ENCODE measurements around the gene CACNG5.

CACNG5 gene

DNA sequence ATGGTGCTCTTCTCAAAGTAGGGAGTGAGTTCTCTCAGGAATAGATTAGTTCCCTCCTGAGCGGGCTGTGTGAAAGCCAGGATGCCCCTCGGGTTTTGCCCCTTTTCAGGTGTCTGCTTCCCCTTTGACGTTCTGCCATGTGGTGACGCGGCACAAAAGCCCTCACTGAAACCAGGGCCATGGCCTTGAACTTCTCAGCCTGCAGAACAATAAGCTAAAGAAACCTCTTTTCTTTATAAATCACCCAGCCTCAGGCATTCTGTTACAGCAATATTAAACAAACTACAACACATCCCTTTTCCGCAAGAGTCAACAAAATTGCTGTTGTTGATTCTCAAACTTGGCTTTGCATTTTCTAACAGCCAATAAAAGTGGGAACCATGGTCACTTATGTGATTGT, 15.5 kb upstream of the CACNG5 start:
- H3K27ac ChIP-seq = no peak overlapping the region

DNA sequence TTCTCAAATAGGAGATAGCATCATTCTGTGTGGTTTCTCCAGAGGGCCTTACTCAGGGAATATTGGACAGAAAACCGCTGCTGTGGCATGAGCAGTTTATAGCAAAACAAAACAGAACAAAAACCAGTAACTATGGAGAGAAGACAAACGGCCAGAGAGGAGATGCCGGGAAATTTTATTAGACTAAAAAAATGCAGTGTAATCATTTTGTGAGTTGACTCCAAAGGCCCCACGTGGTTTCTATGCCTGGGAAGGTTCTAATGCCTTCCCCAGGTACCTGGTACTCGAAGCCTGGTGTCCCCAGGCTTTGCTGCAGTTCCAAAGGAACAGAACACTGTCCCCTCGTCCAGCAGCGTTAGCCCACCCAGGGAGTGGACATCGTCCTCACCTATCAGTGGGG, 12.9 kb upstream of the CACNG5 start:
- no peak for TF ChIP-seq ZFX (IDR thresholded peaks at IDR 0.05)
- TF ChIP-seq, protein P1, sequence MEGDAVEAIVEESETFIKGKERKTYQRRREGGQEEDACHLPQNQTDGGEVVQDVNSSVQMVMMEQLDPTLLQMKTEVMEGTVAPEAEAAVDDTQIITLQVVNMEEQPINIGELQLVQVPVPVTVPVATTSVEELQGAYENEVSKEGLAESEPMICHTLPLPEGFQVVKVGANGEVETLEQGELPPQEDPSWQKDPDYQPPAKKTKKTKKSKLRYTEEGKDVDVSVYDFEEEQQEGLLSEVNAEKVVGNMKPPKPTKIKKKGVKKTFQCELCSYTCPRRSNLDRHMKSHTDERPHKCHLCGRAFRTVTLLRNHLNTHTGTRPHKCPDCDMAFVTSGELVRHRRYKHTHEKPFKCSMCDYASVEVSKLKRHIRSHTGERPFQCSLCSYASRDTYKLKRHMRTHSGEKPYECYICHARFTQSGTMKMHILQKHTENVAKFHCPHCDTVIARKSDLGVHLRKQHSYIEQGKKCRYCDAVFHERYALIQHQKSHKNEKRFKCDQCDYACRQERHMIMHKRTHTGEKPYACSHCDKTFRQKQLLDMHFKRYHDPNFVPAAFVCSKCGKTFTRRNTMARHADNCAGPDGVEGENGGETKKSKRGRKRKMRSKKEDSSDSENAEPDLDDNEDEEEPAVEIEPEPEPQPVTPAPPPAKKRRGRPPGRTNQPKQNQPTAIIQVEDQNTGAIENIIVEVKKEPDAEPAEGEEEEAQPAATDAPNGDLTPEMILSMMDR (conservative IDR thresholded peaks at IDR 0.05) = no peak

More for the DNA sequence above, 15.5 kb upstream of the CACNG5 start:
- TF ChIP-seq ZFX (IDR thresholded peaks at IDR 0.05) = no peak
- TF ChIP-seq, protein P1 (conservative IDR thresholded peaks at IDR 0.05) = no peak

DNA sequence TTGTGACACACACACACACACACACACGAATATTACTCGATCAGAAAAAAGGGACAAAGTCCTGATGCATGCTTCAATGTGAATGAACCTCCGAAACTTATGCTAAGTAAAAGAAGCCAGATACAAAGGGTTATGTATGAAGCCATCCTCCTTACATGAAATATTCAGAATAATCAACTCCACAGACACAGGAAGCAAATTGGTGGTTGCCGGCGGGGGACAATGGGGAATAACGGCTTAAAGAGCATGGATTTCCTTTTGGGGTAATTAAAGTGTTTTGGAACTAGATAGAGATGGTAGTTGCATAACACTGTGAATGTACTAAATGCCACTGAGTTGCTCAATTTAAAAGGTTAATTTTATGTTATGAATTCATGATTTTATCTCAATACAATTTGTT, 8.1 kb upstream of the CACNG5 start:
- H3K27ac ChIP-seq = no peak overlapping the region
- TF ChIP-seq, protein P1 (conservative IDR thresholded peaks at IDR 0.05) = no peak
- TF ChIP-seq ZFX (IDR thresholded peaks at IDR 0.05) = no peak

More for the DNA sequence above, 12.9 kb upstream of the CACNG5 start:
- no peak overlapping the region for H3K27ac ChIP-seq

DNA sequence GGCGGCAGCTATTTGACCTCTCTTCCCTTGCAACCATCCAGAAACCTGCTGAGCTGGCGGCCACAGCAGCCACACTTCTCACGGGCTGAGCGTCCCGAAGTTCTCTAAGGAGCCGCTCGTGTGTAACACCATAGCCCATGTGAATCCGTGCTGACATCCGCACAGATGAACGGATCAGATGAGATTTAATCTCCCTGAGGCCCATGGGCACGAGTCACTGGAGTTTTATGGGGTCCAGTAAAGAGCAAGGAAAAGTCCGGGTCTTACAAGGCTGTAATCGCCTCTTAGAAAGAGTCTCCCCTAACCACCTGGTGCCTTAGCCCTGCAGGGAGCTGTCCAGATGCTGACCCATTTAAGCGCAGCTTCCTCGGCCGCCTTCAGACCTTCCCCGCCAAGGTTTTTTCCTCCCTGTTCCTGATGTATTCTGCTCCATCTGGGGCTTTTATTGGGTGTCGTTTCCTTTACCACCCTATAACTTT, 5.5 kb upstream of the CACNG5 start:
- TF ChIP-seq ZFX (IDR thresholded peaks at IDR 0.05) = no peak
- TF ChIP-seq, protein P1 (conservative IDR thresholded peaks at IDR 0.05) = no peak
- no peak overlapping the region for H3K27ac ChIP-seq

DNA sequence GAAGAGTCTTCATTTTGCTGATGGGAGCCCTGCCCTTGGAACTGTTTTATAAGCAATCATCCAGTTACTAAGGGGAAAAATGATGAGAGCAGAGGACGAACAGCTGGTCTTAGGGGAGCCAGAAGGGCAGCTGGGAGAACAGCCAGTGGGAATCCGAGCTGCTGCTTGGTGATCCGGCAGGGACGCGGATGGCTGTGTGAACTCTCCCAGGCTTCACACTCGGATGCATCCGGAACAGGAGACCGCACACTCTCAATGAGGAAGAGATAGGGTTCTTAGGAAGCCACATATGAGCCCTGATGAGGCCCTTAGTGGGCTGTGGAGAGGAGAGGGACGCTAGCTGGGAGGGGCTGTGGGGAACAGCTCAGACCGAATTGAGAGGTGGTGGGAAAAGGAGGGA, 5.0 kb upstream of the CACNG5 start:
- no peak overlapping the region for H3K27ac ChIP-seq
- TF ChIP-seq ZFX (IDR thresholded peaks at IDR 0.05) = no peak
- TF ChIP-seq, protein P1 (conservative IDR thresholded peaks at IDR 0.05) = no peak

DNA sequence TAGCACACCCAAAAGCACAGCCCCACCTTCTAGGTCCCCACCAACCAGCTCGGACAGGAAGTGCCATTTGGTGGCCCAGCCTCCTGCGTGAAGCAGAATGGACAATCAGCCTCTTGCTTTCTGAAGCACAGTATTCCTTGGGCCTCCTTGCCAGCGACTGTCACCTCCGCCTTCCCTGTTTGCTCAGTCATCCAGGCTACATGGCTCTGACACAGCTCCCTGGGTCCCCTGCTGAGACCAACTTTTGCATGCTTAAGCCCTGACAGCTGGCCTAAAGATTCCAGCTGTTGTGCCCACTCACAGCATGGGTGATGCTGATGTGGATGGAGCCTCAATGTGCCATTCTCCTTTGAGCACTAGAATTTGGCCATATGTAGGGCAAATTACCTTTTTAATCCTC, 4.5 kb upstream of the CACNG5 start:
- TF ChIP-seq ZFX (IDR thresholded peaks at IDR 0.05) = no peak
- TF ChIP-seq, protein P1 (conservative IDR thresholded peaks at IDR 0.05) = no peak
- no peak overlapping the region for H3K27ac ChIP-seq

DNA sequence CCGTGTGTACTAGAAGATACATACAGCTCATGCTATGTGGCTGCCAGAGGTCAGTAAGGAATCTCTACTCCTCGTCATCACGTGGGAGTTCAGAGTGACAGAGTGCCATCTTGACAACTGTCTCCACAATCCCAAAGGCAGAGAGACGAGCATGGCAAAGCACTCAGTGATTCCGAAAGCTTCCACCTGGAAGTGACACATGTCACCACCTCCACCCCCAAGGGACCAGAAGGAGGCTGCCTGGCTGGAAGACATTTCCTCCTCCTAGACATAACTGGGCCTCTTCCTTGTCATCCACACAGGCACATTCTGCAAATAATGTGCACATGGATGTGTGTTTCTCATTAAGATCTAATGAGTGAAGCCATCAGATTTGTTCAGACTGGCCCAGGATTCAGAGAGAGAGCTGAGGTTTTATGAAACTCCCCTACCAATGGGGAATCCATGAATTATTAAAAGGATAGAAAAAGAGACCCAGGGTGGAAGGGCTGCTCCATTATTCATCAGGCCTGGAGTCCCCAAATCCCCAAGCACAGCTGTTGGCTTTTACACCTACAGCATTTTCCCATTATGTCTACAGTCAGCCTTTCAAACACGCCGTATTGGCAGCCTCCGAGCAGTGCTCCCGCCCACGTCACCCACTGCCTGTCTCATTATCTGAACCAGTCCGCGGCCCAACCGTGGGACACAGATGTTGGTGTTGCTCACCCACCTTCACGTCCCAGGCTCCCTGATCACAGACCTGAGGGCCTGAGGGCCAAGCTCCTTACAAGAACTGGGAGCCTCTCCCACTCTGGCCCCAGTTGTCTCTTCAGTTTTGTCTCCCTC, 3.3 kb upstream of the CACNG5 start:
- no peak for TF ChIP-seq ZFX (IDR thresholded peaks at IDR 0.05)
- TF ChIP-seq, protein P1 (conservative IDR thresholded peaks at IDR 0.05) = no peak
- no peak overlapping the region for H3K27ac ChIP-seq

All from C4-2B (cell line).